ENCODE measurements around the gene DAB2IP. TPM values are rescaled to one million over a fixed set of nuclear protein-coding genes. Genes with fewer than 3 reads are reported as not detected.

The DAB2IP gene
- total RNA-seq, 1 experiment from 2014 or later = 52.6 TPM

DNA sequence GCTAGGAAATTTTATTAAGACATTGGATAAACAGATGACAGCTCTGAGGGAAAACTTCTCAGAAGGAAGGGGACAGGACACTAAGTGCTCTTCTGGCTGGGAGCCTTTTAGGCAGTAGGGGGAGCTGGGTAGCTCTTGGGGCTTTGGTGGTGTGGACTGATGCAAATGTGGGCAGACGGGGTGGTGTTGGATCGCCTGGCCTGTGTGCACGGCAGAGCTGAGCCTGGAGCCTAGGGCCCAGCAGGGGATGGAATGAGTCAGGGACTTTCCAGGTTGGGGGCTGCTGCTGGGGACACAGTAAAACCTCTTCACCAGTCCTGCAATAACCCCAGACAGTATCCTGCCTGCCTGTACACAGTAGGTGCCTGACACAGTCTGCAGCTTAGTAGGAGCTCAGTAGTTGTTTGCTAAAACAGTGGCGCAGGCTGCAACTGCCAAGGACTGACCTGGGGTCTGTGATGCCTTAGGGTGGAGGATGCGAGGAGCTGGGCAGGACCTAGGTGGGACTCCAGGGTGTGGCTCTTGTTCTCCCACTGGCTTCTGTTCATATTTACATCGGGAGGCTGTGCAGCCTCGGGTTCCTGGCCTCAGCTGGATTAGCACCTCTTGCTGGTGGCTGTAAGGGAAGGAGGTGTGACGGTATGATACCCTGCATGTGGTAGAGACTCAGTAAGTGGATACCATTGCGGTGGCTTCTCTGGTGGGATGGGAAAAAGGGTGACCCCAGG is 83.8 kb downstream of the DAB2IP start:
- no peaks in the 10 kb centered on the region for H3K9me3 Mint-ChIP-seq
- no peaks in the 10 kb centered on the region for H3K36me3 Mint-ChIP-seq
- H3K4me1 Mint-ChIP-seq = peaks cover 66% of the 10 kb centered on the region
- ChIA-PET CTCF (interaction anchor here (0.5 to 7.4 kb wide), 46 partner anchors 9 to 255 kb away, joined by 3 to 78 read pairs (median 6); partner anchors contain the start of gene DAB2IP), POLR2A (interaction anchor here (0.6 to 1.6 kb wide), 4 partner anchors 8 to 218 kb away, joined by 3 to 7 read pairs (median 4); no protein-coding TSS in a partner anchor)
- peak overlapping the region; percentile 86 for H3K27ac Mint-ChIP-seq
- DNase-seq (ENCODE audit: low spot score) = peak; percentile 76
- no peak for TF ChIP-seq ZNF232 (CRISPR knock-in tag; IDR thresholded peaks at IDR 0.05)
- 0 out of 2 replicates have a peak, but pooled peaks have one; percentile 17 for TF ChIP-seq ZNF138 (CRISPR knock-in tag; conservative IDR thresholded peaks at IDR 0.05)
- no peak for TF ChIP-seq GTF2I (CRISPR knock-in tag; conservative IDR thresholded peaks at IDR 0.05)
- TF ChIP-seq OVOL2 (CRISPR knock-in tag; IDR thresholded peaks at IDR 0.05; ENCODE audit: borderline replicate concordance) = no peak
- TF ChIP-seq, protein P1, sequence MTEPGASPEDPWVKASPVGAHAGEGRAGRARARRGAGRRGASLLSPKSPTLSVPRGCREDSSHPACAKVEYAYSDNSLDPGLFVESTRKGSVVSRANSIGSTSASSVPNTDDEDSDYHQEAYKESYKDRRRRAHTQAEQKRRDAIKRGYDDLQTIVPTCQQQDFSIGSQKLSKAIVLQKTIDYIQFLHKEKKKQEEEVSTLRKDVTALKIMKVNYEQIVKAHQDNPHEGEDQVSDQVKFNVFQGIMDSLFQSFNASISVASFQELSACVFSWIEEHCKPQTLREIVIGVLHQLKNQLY (CRISPR knock-in tag; IDR thresholded peaks at IDR 0.05) = no peak
- TF ChIP-seq, protein P2, sequence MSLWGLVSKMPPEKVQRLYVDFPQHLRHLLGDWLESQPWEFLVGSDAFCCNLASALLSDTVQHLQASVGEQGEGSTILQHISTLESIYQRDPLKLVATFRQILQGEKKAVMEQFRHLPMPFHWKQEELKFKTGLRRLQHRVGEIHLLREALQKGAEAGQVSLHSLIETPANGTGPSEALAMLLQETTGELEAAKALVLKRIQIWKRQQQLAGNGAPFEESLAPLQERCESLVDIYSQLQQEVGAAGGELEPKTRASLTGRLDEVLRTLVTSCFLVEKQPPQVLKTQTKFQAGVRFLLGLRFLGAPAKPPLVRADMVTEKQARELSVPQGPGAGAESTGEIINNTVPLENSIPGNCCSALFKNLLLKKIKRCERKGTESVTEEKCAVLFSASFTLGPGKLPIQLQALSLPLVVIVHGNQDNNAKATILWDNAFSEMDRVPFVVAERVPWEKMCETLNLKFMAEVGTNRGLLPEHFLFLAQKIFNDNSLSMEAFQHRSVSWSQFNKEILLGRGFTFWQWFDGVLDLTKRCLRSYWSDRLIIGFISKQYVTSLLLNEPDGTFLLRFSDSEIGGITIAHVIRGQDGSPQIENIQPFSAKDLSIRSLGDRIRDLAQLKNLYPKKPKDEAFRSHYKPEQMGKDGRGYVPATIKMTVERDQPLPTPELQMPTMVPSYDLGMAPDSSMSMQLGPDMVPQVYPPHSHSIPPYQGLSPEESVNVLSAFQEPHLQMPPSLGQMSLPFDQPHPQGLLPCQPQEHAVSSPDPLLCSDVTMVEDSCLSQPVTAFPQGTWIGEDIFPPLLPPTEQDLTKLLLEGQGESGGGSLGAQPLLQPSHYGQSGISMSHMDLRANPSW (CRISPR knock-in tag; conservative IDR thresholded peaks at IDR 0.05; ENCODE audit: low read depth) = no peak
- peak overlapping the region; percentile 85 for H3K4me3 Mint-ChIP-seq
- peak; percentile 81 for ATAC-seq
- peaks cover 3% of the 10 kb centered on the region; the same call in 1 of the 2 replicates for H3K27me3 Mint-ChIP-seq (ENCODE audit: low read depth)

DNA sequence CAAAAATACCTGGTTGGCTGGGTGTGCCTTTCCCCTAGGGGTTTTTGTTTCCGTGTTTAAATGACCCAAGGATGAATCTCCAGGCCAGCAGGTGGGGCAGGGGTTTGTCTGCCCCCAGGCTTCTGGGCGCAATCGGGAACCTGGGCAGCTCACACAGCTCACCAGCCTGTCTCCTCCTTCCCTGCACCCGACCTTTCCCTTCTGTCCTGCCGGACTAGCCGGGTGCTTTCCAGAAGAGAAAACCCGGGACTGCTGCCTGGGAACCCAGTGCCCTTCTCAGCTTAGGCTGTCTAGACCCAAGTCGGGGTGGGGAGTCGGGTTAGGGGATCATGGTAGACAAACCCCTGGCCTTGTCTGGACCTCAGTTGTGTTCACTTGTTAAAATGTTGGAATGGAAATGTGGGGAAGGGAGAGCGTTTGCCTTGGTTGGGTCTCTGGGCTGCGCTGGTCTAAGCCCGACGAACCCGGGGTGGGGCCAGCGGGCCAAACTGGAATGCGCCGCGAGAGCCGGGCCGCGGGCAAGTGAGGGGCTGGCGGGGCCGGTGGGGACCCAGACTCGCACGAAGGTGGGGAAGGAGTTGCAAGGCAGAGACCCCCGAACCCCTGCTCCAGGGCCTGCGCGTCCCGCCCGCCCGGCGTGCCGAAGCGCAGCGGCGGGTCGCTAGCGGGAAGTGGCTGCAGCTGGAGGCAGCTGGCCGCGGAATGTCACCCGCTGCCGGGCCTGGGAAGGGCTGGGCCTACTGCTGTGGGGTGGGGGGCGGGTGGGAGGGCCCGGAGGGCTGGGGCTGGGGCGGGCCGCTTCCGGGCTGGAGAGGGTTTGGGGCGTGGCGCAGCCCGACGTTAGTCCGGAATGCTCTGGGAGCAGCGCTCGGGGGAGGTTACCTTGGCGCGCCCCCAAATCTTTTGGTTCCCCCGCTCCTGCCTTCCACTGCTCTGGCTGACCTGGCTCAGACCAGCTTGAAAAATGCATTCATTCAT is 84.6 kb downstream of the DAB2IP start:
- POLR2A ChIA-PET = interaction anchor here (0.9 to 1.6 kb wide), 2 partner anchors 9 to 18 kb away, joined by 3 to 4 read pairs; no protein-coding TSS in a partner anchor
- Mint-ChIP-seq H3K9me3 (no peaks in the 10 kb centered on the region), H3K27ac (peak overlapping the region; percentile 86), H3K4me3 (peak overlapping the region; percentile 85), H3K4me1 (peaks cover 74% of the 10 kb centered on the region), H3K27me3 (ENCODE audit: low read depth) (peaks cover 3% of the 10 kb centered on the region; the same call in 1 of the 2 replicates), H3K36me3 (no peaks in the 10 kb centered on the region)
- ATAC-seq = peak; percentile 55
- CTCF ChIA-PET = interaction anchor here (0.8 to 7.4 kb wide), 34 partner anchors 10 to 254 kb away, joined by 3 to 78 read pairs (median 7); no protein-coding TSS in a partner anchor
- DNase-seq (ENCODE audit: low spot score) = peak; percentile 83
- TF ChIP-seq ELF4 (CRISPR knock-in tag; IDR thresholded peaks at IDR 0.05; ENCODE audit: low read depth) (no peak), TEAD1 (CRISPR knock-in tag; IDR thresholded peaks at IDR 0.05) (no peak), ETV6 (CRISPR knock-in tag; IDR thresholded peaks at IDR 0.05) (no peak), ZNF219 (CRISPR knock-in tag; IDR thresholded peaks at IDR 0.05; ENCODE audit: borderline replicate concordance) (no peak), ZBTB21 (CRISPR knock-in tag; IDR thresholded peaks at IDR 0.05; ENCODE audit: borderline replicate concordance) (no peak)
- TF ChIP-seq, protein P3, sequence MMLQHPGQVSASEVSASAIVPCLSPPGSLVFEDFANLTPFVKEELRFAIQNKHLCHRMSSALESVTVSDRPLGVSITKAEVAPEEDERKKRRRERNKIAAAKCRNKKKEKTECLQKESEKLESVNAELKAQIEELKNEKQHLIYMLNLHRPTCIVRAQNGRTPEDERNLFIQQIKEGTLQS (CRISPR knock-in tag; conservative IDR thresholded peaks at IDR 0.05) = no peak
- TF ChIP-seq, protein P4, sequence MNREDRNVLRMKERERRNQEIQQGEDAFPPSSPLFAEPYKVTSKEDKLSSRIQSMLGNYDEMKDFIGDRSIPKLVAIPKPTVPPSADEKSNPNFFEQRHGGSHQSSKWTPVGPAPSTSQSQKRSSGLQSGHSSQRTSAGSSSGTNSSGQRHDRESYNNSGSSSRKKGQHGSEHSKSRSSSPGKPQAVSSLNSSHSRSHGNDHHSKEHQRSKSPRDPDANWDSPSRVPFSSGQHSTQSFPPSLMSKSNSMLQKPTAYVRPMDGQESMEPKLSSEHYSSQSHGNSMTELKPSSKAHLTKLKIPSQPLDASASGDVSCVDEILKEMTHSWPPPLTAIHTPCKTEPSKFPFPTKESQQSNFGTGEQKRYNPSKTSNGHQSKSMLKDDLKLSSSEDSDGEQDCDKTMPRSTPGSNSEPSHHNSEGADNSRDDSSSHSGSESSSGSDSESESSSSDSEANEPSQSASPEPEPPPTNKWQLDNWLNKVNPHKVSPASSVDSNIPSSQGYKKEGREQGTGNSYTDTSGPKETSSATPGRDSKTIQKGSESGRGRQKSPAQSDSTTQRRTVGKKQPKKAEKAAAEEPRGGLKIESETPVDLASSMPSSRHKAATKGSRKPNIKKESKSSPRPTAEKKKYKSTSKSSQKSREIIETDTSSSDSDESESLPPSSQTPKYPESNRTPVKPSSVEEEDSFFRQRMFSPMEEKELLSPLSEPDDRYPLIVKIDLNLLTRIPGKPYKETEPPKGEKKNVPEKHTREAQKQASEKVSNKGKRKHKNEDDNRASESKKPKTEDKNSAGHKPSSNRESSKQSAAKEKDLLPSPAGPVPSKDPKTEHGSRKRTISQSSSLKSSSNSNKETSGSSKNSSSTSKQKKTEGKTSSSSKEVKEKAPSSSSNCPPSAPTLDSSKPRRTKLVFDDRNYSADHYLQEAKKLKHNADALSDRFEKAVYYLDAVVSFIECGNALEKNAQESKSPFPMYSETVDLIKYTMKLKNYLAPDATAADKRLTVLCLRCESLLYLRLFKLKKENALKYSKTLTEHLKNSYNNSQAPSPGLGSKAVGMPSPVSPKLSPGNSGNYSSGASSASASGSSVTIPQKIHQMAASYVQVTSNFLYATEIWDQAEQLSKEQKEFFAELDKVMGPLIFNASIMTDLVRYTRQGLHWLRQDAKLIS (CRISPR knock-in tag; IDR thresholded peaks at IDR 0.05; ENCODE audit: borderline replicate concordance) = no peak
- TF ChIP-seq, protein P5, sequence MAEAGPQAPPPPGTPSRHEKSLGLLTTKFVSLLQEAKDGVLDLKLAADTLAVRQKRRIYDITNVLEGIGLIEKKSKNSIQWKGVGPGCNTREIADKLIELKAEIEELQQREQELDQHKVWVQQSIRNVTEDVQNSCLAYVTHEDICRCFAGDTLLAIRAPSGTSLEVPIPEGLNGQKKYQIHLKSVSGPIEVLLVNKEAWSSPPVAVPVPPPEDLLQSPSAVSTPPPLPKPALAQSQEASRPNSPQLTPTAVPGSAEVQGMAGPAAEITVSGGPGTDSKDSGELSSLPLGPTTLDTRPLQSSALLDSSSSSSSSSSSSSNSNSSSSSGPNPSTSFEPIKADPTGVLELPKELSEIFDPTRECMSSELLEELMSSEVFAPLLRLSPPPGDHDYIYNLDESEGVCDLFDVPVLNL (CRISPR knock-in tag; IDR thresholded peaks at IDR 0.05; ENCODE audit: borderline replicate concordance, low read depth) = no peak
- TF ChIP-seq, protein P6, sequence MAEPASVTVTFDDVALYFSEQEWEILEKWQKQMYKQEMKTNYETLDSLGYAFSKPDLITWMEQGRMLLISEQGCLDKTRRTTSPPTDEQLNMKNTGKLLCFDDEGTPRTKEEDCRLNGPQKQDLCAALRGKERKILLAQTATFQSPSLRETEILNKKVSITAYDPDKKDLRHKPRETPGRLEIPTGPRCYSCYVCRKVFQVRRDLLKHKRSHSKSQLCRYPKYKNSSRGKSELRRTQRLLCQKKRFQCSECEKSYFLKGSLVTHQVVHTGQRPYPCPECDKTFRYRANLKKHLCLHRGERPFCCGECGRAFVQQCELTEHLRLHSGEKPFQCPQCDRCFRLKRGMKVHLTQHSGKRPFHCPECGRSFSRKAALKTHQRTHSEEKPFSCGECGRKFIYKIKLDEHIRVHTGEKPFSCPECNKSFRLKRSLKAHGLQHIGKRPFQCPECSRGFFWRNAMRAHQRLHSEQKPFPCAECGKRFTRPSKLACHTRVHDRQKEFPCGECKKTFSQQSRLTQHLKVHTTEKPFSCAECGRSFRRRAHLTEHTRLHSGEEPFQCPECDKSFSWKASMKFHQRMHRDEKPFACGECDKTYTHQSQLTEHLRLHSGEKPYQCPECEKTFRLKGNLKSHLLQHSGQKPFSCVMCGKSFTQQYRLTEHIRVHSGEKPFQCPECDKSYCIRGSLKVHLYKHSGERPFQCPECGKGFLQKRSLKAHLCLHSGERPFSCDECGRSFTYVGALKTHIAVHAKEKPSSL (CRISPR knock-in tag; conservative IDR thresholded peaks at IDR 0.05) = no peak
- TF ChIP-seq, protein P7, sequence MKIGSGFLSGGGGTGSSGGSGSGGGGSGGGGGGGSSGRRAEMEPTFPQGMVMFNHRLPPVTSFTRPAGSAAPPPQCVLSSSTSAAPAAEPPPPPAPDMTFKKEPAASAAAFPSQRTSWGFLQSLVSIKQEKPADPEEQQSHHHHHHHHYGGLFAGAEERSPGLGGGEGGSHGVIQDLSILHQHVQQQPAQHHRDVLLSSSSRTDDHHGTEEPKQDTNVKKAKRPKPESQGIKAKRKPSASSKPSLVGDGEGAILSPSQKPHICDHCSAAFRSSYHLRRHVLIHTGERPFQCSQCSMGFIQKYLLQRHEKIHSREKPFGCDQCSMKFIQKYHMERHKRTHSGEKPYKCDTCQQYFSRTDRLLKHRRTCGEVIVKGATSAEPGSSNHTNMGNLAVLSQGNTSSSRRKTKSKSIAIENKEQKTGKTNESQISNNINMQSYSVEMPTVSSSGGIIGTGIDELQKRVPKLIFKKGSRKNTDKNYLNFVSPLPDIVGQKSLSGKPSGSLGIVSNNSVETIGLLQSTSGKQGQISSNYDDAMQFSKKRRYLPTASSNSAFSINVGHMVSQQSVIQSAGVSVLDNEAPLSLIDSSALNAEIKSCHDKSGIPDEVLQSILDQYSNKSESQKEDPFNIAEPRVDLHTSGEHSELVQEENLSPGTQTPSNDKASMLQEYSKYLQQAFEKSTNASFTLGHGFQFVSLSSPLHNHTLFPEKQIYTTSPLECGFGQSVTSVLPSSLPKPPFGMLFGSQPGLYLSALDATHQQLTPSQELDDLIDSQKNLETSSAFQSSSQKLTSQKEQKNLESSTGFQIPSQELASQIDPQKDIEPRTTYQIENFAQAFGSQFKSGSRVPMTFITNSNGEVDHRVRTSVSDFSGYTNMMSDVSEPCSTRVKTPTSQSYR (CRISPR knock-in tag; IDR thresholded peaks at IDR 0.05) = no peak
